Cardiac fibroblast (primary cell): ENCODE data around the gene CSTF2T.

Source experiments
- DNase-seq, 2 donors: peaks; one replicate each; pipeline versions ENCODE4 v3.0.0 to v3.0.0-alpha.2; 2010; ENCODE audit warnings: low read depth in 2 of 2
- H3K4me3 ChIP-seq, 2 donors: replicated peaks in 1 of 2; 1 replicate in 1 of 2; 2 replicates in 1 of 2; pipeline ENCODE4 v1.5.1; 2011; ENCODE audit warnings: low read depth in 2 of 2, low read length in 2 of 2, mild to moderate bottlenecking in 2 of 2, moderate library complexity in 1 of 2
- CTCF ChIP-seq: IDR thresholded peaks from one replicate; pipeline ENCODE4 v1.5.1; 2011; ENCODE audit warnings: low read depth, mild to moderate bottlenecking, low read length, inconsistent platforms

The CSTF2T gene

GRCh38 chr10:51700228-51700817 is 928 bp upstream of the CSTF2T start:
- TF ChIP-seq CTCF: no peak
- H3K4me3 ChIP-seq: peak overlapping the region; percentile 60 to 74
- peak; percentile 39 to 63 for DNase-seq

- H3K4me3 ChIP-seq: peak overlapping the region; percentile 60 to 74
- DNase-seq: no peak
- no peak for TF ChIP-seq CTCF
These were observed 285 bp downstream of the CSTF2T start for GRCh38 chr10:51699145-51699474.

- TF ChIP-seq CTCF: no peak
- H3K4me3 ChIP-seq: peak overlapping the region; percentile 60 to 74
- DNase-seq: no peak
These were observed 827 bp downstream of the CSTF2T start for GRCh38 chr10:51698473-51699063.

- no peak for TF ChIP-seq CTCF
- peak in 1 of 2 donors; percentile 27 for DNase-seq
These were observed 3.1 kb downstream of the CSTF2T start for GRCh38 chr10:51696251-51696650.

GRCh38 chr10:51694086-51694768 is 5.2 kb downstream of the CSTF2T start:
- no peak overlapping the region for H3K4me3 ChIP-seq
- TF ChIP-seq CTCF: no peak
- DNase-seq: peak in 1 of 2 donors; percentile 40

More at GRCh38 chr10:51696251-51696650, 3.1 kb downstream of the CSTF2T start:
- H3K4me3 ChIP-seq: no peak overlapping the region

GRCh38 chr10:51691135-51691534 is 8.3 kb downstream of the CSTF2T start:
- no peak for TF ChIP-seq CTCF
- no peak overlapping the region for H3K4me3 ChIP-seq
- DNase-seq: no peak
